Psoas muscle (tissue), 8 donors: Measurements from ENCODE around the gene GABRR2. TPM values are rescaled to one million over a fixed set of nuclear protein-coding genes. Genes with fewer than 3 reads are reported as not detected.

Source experiments
- ATAC-seq, 4 donors: fragments of 200-7000 bp; cut with Tn5 transposase; one replicate each; pipeline ENCODE4 v1.9.1; 2020; ENCODE audit warnings: moderate library complexity in 3 of 4, mild to moderate bottlenecking in 2 of 4
- DNase-seq, 2 donors: peaks; one replicate each; pipeline ENCODE4 v3.0.0-alpha.2; 2020
- H3K27ac ChIP-seq: fragments of 200-600 bp; one replicate; pipeline ENCODE4 v1.8.0; 2022
- H3K27me3 ChIP-seq, 3 donors: fragments of 200-600 bp in 1 of 3; one replicate each; pipeline versions ENCODE4 v1.6.1 to v1.8.0; 2013 to 2022; ENCODE audit warnings: low read length in 2 of 3, mild to moderate bottlenecking in 2 of 3, moderate library complexity in 1 of 3; ENCODE audit not compliant: insufficient read depth in 3 of 3
- H3K36me3 ChIP-seq, 2 donors: fragments of 200-600 bp in 1 of 2; one replicate each; pipeline versions ENCODE4 v1.6.1 to v1.8.0; 2013 to 2022; ENCODE audit warnings: low read depth in 1 of 2, mild to moderate bottlenecking in 1 of 2, moderate library complexity in 1 of 2; ENCODE audit not compliant: insufficient read depth in 1 of 2
- H3K4me1 ChIP-seq: fragments of 200-600 bp; one replicate; pipeline ENCODE4 v1.8.0; 2022
- H3K4me3 ChIP-seq: fragments of 200-600 bp; one replicate; pipeline ENCODE4 v1.8.0; 2022; ENCODE audit warnings: mild to moderate bottlenecking
- H3K9me3 ChIP-seq: fragments of 200-600 bp; one replicate; pipeline ENCODE4 v1.8.0; 2022
- CTCF ChIP-seq: fragments of 200-600 bp; IDR thresholded peaks from one replicate; pipeline ENCODE4 v1.8.0; 2022; ENCODE audit warnings: antibody characterized with exemption
- WGBS, 3 donors: extraction: QIAGEN DNeasy Blood & Tissue Kit; methylation state at CpG; one replicate each; pipeline versions ENCODE4 v1.1.6 to v1.1.7; 2013; 5-methylcytosine and 5-hydroxymethylcytosine counted together
- intact Hi-C, 2 donors: fragments of 100-400 bp; cut with DNase I; formaldehyde crosslinking; loops; one replicate each; pipeline versions ENCODE4 v1.11.0 to v1.14.2; 2022
- polyA plus RNA-seq, 3 donors: library from polyadenylated mRNA; stranded (reverse); fragments of 200-250 nt; gene quantifications; one replicate each; pipeline ENCODE4 v1.2.3, GENCODE V29; 2013
- total RNA-seq, 4 donors: library from RNA; stranded (reverse); fragmentation: NEBNext Ultra II Directional in 2 of 4; extraction: Animal tissue kit (Norgen Biotek cat#: 25700) in 2 of 4; gene quantifications; one replicate each; pipeline versions ENCODE4 v1.2.1 to v1.2.4, GENCODE V29; 2021 to 2023
- donor health status: healthy with polysubstance abuse.
- donor health status: DM: no; HTN: no; CAD: no; lungs with moderate emphysema.
- donor health status: Bipolar disorder and iron deficiency.
- donor health status: healthy.
- donor health status: DM: yes; HTN: yes; CAD: no.
- donor health status: DM: no; HTN: no; CAD: no.
- donor health status: DM: no; HTN: no; CAD: no.
- donor health status: DM: yes; HTN: yes; CAD: no.

The GABRR2 gene
- total and polyA plus RNA-seq, 7 donors = 0.34 to 4.3 (median 0.71) TPM

GRCh38 chr6:89353702-89354392, 38.7 kb upstream of the GABRR2 start:
- Histone ChIP-seq H3K27me3 (no peaks in the 10 kb centered on the region), H3K4me3 (peak overlapping the region; percentile 92), H3K27ac (peak overlapping the region; percentile 98), H3K4me1 (peaks cover 15% of the 10 kb centered on the region), H3K36me3 (no peaks in the 10 kb centered on the region), H3K9me3 (no peaks in the 10 kb centered on the region)
- ATAC-seq (no peak), DNase-seq (no peak)
- intact Hi-C loops = loop anchor here (10.0 kb wide), 2 partner anchors 229 to 369 kb away; no protein-coding TSS in a partner anchor
- TF ChIP-seq CTCF = no peak
- 77 to 87% (median 81%) methylated on average over 2 of the region's 2 CpGs for WGBS, 3 donors

- Histone ChIP-seq H3K36me3 (no peaks in the 10 kb centered on the region), H3K4me1 (peaks cover 23% of the 10 kb centered on the region), H3K27me3 (no peaks in the 10 kb centered on the region), H3K9me3 (no peaks in the 10 kb centered on the region), H3K27ac (peak overlapping the region; percentile 98), H3K4me3 (peak overlapping the region; percentile 92)
- no peak for DNase-seq
- intact Hi-C loops = loop anchor here (10.0 kb wide), 2 partner anchors 228 to 368 kb away; no protein-coding TSS in a partner anchor
- TF ChIP-seq CTCF = no peak
- WGBS, 3 donors = 45 to 46% (median 46%) methylated on average over 27 of the region's 27 CpGs
- peak in 3 of 4 donors; percentile 0 to 7 (median 4) for ATAC-seq
Observed at GRCh38 chr6:89353118-89353556, 38.0 kb upstream of the GABRR2 start.

- DNase-seq (peak; percentile 95 to 97), ATAC-seq (peak; percentile 94 to 97 (median 95))
- H3K27ac ChIP-seq = peak within 1 kb of the TSS; percentile 98
- intact Hi-C loops = loop anchor here (10.0 kb wide), 2 partner anchors 228 to 368 kb away; no protein-coding TSS in a partner anchor
- no peaks in the 10 kb centered on the region for H3K9me3 ChIP-seq
- peaks cover 29% of the 10 kb centered on the region for H3K4me1 ChIP-seq
- TF ChIP-seq CTCF = no peak
- H3K27me3 ChIP-seq = no peaks in the 10 kb centered on the region
- 0 to 1% (median 0%) methylated on average over 83 to 102 of the region's 102 CpGs for WGBS, 3 donors
- peak within 1 kb of the TSS; percentile 92 for H3K4me3 ChIP-seq
- H3K36me3 ChIP-seq = no peaks in the 10 kb centered on the region
Observed at GRCh38 chr6:89352278-89353117, 37.4 kb upstream of the GABRR2 start, which contains the start of gene UBE2J1. TSS of gene UBE2J1 (minus strand) at chr6:89352722. CDS start at chr6:89352569, 153 bp downstream.

- DNase-seq (no peak), ATAC-seq (no peak)
- TF ChIP-seq CTCF = no peak
- peak overlapping the region; percentile 92 for H3K4me3 ChIP-seq
- peaks cover 35% of the 10 kb centered on the region for H3K4me1 ChIP-seq
- H3K27me3 ChIP-seq = no peaks in the 10 kb centered on the region
- H3K9me3 ChIP-seq = no peaks in the 10 kb centered on the region
- intact Hi-C loops = loop anchor here (10.0 kb wide), 2 partner anchors 227 to 367 kb away; no protein-coding TSS in a partner anchor
- H3K27ac ChIP-seq = peak overlapping the region; percentile 98
- 0% methylated on average over 12 of the region's 12 CpGs for WGBS, 3 donors
- no peaks in the 10 kb centered on the region for H3K36me3 ChIP-seq
Observed at GRCh38 chr6:89351671-89352277, 36.7 kb upstream of the GABRR2 start.
